Non-pigmented ciliary epithelial cell (primary cell): ENCODE data around the gene HSD17B10.
"Not testable (repeated sequence)": the region's sequence is repeated elsewhere in the genome, so short reads cannot be mapped to it uniquely, and the experiment has no call there.

Experiments
- DNase-seq: peaks from one replicate; pipeline ENCODE4 v3.0.0-alpha.2; 2010; ENCODE audit warnings: low read depth

The HSD17B10 gene

DNA sequence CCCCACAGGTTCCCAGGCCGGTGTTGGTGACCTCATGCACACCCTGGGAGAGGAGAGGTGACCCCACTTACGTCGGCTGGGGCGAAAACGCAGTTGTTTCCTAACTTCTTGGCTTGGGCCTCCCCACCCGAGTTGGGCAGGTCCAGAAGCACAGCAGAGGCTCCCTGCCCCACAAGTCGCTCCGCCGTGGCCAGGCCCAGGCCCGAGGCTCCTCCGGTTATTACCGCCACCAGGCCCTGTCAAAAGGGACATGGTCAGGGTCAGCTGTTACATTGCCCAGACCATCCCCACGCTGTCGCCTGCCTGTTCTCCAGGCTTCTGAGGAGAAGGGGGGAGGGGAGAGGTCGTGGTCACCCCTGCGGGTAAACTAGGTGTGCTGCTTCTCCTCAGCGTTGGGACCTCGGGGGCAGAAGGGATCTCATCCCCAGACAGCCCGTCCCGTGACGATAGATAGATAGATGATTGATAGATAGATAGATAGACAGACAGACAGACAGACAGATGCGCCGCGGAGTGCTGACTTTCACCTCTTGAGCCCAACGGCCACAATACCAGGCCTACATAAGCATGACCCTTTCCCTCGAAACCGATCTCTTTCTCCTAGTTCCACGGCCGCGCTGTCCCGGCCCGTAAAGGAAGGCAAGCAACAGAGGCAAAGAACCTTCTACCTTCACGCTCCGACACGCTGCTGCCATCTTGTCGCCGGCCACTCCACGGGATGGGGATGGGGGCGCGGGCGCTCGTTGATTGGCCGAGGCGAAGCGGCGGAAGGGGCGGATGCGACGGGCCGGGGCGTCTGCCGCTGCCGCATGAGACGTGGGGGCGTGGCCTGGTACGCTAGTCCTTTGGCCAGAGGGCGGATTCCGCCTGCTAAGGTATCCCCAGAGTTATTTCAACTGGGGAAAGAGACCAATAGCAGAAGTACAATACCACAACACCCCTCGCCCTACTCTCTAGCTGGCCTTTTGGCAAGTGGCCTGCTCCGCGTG, at the start of gene HSD17B10:
Gene HSD17B10, minus strand, starts transcription at position 720 of the 989 bp plus-strand sequence. Its CDS starts 25 bp downstream, at position 695.
- no peak for DNase-seq

DNA sequence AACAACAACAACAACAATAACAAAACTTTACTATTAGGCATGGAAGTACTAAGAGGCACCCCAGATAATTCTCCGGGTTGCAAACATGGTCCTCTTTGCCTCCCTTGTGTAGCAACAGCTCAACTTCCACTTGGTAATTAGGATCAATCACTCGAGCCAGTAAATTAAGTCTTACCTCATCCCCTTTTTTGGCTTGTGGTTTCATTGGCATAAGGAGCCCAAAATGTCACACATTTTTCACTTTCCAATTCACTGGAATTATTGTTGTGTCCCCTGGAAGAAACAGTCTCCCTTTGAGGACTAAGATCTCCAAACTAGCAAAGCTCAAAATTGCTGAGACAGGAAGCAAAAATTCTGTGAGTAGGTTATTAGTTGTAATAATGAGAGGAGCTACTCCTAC, 49.2 kb upstream of the HSD17B10 start:
- no peak for DNase-seq

DNA sequence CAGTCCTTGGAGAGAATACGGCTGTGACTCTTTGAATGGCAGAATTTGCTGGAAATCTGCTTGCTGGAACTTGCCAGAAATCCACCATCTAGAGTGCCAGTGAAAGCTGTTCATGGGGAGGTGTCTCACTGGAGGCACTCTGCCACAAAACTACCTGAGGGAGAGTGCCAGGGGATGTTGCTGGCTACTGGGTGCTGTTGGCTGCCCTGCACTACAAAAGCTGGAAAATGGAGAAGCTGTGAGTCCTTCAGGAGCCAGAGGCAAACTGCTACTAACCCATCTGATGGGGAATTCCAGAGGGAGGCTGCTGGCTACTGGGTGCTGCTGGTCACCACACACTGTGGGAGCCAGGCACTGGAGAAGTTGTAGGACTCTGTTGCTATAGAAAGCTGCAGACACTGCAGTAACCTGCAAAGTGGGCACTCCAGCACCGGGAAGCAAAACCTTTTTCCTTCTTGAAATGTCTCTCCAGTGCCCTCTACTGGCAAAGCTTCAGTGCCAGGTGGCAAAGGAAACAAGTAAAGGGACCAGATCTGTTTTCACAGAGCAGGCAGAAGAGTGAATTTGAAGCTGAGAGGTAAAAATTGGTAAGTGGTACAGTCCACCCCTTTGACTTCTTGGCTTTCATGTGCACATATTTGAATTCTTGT, 47.8 kb upstream of the HSD17B10 start:
- DNase-seq: no peak

DNA sequence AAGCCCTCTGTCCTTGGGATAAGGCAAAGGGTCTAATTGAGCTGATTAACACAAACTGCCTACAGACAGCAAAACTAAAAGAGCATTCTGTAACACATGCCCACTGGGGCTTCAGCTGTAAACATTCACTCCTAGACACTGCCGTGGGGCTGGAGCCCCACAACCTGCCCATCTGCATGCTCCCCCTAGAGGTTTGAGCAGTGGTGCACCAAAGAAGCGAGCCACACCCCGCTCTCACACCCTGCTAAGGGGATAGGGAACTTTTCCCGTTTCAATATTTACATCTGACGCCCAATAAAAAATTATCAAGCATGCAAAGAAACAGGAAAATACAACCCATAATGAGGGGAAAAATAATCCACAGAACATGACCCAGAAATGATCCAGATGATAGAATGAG, 46.9 kb upstream of the HSD17B10 start:
- DNase-seq: no peak

DNA sequence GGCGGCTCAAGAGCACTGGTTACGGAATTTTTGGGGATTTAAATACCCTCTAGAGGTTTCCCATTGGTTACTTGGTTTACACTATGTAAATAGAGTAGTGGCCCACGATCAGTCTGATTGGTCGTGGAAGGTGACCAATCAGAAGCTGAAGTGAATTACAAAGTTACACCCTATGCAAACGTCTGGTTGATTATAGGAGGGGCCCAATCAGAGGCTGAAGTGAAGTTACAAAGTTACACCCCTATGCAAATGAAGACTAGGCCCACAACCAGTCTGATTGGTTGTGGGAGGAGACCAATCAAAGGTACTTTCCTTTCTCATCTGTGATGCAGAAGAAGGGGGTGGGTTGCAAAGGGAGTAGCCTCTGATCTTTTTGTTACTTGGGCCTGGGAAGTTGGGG, 45.1 kb upstream of the HSD17B10 start:
- no peak for DNase-seq

DNA sequence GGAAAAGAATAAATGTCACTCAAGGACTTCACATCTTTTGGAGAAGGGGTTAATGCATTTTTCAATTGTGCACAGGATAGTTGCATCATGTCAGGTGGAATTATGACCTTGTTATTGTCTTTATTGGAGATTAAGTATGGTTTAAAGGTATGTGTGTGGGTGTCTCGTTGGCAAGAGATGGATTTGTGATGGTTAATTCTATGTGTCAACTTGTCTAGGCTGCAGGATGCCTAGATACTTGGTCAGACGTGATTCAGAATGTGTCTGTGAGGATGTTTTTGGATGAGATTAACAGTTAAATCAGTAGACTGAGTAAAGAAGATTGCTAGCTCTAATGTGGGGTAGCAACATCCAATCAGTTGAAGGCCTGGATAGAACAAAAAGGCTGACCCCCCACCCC, 42.2 kb upstream of the HSD17B10 start:
- DNase-seq: peak; percentile 63

DNA sequence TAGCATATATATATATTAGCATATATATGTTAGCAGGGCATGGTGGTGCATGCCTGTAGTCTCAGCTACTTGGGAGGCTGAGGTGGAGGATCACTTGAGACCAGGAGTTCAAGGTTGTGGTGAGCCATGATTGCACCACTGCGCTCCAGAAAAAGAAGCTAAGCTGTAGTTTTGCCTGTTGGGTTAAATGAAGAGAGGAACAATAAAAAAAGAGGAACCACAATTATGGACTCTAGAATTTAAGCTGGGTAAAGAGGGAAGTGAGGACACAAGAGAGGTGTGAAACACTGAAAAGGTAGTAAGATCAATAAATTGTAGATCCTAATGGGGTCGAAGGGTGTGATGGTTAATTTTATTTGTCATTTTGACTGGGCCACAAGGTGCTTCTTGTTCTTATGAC, 40.5 kb upstream of the HSD17B10 start:
- DNase-seq: no peak

DNA sequence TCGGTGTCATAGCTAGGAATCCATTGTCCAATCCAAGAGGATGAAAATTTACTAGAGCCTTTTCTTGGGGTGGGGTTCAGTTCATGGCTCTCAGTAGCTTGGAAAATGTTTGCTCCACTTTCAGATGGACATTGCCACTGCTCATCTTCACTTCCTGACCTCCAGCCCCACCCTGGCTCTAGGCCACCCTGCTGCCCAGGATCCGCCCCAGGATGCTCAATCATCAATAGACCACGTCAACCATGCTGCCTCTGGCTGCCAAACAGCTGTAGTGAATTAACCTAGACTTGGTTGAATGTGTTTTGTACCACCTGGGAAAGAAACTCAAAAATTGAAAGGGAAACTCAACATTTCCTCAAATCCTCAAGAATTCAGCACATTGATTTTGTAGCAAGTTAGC, 37.2 kb upstream of the HSD17B10 start:
- no peak for DNase-seq

DNA sequence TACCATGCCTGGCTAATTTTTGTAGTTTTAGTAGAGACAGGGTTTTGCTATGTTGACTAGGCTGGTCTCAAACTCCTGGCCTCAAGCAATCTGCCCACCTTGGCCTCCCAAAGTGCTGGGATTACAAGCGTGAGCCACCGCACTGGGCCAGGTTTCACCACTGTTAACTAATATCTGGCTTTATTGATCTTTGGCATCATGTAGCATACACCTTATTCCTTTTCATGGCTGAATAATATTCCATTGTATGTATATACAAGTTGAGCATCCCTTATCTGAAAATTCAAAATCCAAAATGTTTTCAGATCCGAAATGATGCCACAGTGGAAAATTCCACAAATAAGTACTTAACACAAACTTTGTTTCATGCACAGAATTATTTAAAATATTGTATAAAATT, 34.5 kb upstream of the HSD17B10 start:
- not testable (repeated sequence) for DNase-seq

DNA sequence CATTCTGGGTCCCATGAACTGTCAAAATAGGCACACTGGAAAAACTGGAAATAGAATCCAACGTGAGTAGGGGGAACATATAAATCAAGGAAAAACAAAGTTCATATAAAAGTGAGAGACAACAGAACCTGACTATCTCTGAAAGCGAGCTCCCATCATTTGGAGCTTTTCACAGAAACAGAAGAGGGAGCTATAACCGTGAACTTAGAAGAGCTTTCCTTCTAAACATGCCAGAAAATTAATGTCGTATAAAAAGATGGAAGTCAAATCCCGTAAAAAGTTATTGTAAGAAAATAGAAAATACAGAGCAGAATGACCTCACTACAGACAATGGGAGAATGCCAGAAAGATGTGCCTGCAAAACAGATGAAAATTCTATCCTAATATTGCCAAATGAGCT, 23.9 kb upstream of the HSD17B10 start:
- DNase-seq: no peak

DNA sequence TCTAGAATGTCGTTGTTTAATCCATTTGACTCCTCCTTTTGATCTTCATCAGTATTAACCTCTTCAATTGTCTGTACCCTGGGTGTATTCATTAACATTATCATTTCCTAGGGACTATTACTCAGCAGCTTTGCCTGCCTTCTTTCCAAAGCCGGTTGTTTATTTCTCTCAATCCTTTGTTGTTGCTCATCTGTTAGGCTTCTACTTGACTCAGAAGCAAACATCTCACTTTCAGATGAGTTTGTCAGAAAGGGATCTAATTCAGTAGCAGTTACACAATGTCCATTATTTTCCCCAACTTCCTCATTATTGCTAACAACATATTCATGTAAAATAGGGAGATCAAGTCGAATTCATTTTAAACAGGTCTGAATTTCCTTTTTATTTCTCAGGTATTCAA, 22.1 kb upstream of the HSD17B10 start:
- no peak for DNase-seq

DNA sequence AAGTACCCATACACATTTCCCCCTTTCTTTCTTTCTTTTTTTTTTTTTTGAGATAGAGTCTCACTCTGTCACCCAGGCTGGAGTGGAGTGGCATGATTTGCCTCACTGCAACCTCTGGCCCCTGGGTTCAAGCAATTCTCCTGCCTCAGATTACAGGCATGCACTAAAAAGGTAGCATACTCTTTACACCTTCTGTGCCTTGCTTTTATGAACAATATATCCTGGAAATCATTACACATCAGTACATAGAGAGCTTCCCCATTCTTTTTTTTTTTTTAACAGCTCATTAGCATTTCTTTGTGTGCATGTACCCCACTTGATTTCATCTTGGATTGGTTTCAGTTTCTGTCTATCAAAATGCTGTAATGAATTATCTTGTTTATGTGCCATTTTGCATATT, 18.6 kb upstream of the HSD17B10 start:
- DNase-seq: no peak

DNA sequence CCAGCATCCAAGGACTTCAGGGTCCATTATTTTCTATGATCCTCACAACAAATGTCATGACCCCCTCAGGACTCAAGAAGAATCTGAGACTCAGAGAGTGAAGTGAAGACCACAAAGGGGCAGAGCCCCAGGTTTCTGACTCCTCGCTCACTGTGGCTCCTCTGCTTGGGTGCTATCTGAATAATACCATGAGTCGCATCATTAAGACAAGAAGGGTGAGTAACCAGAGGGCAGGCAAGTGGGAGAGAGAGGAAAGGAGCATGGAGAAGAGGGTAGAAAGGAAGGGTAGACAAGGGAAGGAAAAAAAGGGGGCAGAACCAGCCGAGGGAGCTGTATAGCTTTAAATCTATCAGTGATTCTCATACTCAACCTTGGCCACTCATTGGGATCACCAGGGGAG, 15.5 kb upstream of the HSD17B10 start:
- DNase-seq: no peak

DNA sequence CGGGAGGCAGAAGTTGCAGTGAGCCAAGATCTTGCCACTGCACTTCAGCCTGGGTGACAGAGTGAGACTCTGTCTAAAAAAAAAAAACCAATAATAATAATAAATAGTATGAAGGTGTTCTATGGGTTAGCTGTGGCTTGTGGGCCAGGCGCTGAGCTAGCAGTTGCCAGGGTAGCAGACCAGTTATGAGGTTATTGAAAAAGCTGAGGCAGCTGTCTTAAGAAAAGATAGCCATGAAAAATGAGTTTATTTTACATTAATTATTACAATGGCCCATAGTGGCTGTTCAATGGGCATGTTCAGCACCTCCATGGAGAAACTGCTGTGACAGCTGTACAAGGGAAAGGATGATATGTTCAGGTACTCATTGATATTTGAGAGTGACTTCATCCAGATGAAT, 13.3 kb upstream of the HSD17B10 start:
- no peak for DNase-seq

DNA sequence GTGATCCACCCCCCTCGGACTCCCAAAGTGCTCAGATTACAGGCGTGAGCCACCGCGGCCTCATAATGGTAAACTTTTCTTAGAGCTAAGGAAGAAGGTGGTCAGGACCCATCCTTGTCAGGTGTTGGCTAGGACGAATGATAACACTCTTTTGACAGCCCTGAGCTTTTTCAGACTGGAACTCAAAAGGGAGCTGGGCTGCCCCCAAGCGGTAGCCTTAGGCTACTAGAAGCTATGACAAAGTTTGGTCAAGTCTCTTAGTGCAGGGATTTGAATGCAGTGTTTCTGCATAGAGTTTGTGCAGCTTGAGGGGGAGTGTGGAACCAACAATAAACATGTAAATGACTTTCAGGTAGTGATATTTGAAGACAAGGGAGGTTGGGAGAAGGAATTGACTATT, 11.8 kb upstream of the HSD17B10 start:
- DNase-seq: no peak

DNA sequence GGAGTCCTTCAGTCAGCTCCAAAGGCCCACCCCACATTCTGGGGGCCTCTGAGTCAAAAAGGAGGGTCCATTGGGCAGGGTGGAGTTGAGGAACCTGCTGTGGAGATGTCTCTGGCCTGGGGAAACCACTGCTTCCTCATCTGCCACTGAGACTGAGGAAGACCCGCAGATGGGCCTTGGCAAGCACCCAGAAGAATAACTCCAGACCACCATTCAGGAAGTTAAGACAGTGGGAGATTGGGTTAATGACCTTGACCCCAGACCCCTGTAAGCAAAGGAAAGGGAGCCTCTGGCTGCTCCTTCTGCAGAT, 8.1 kb upstream of the HSD17B10 start:
- no peak for DNase-seq

DNA sequence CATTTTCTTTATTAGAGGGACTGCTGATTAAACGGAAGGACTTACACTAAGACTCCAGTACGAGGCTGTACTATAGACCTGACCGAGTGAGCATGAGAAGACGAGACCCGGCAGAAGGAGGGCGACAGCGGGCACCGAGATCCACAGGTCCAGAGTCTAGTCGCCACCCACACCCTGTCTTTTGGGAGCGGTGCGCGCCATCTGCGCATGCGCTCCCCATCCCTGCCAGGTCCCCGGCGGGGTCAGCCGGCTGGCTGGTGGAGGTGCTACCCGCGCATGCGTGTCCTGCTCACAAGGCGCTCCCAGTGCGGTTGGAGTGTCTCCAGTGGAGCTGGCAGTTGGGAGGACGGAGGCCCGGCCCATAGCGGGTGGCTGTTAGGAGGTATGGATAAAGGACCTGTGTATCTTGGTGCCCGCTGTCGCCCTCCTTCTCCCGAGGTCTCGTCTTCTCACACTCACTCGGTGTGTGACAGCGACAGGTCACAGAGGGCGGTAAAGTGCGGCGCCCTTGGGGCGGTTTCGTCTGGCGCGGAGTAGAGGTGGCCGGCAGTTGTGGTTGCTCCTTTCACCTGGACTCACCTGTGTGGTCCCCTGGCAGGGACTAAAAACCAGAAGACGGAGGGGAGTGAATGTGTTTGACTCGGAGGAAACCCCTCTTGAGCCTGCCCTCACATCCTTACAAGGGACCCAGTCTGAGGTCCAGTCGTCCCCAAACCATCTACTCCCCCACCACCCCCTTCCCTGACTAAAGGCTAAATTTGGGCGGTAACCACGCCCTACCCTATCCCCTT, 7.6 kb upstream of the HSD17B10 start:
- no peak for DNase-seq

DNA sequence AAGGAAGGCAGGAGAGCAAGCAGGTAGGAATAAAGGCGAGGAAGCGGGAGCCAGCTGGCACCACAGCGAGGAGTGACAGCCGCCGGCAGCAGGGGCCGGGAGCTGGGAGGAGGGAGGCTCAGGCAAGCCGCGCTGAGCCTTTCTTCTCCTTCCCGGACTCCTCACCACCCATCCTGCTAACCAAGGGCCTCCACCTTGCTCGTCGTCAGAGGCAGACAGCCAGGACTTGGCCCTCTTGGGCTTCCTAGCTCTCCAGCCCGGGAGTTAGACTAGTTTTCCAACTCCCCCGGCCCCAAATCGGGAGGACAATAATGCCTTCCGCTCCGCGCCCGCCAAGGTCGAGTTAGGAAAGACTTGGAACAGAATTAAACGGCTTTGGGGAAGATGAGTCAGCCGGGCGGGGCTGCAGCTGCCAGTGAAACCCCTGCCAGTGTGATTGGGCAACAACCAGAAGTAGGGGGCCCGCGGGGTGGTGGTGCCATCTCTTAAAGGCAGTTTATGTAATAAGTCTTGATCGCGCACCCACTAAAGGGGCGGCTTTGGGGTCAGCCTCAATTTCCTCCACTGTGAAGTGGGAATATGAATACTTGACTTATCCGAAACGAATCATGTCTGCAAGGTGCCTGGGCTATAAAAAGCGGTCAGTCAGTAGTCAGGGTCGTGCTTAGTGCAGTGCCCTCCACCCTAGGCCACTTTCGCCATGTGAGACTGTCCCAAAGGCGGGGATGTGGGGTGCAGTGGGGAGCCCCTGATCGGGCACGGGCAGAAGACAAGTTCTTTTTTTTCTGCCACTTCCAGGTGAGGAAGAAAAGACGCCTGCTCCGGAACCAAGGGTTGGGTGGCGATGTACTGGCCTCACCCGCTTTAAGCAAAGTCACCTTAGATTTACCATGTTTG, 6.7 kb upstream of the HSD17B10 start:
- no peak for DNase-seq

DNA sequence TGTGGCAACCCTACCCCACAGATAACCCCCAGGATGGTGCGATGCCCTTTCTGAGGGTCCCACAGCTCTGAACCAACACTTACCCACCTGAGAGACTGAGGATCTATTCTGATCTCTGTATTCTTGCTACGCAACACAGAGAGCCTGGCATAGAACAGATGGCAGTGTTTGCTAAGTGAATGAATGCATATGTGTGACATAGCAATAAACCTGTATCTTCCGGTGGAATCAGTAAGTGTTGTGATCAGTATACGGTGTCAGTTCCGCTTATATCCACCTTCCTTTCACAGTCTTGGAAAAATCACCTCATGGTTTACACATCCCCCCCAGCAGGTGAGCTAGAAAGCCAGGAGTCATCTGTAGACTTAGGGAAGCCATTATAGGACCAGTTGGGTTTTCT, 5.9 kb upstream of the HSD17B10 start:
- no peak for DNase-seq

DNA sequence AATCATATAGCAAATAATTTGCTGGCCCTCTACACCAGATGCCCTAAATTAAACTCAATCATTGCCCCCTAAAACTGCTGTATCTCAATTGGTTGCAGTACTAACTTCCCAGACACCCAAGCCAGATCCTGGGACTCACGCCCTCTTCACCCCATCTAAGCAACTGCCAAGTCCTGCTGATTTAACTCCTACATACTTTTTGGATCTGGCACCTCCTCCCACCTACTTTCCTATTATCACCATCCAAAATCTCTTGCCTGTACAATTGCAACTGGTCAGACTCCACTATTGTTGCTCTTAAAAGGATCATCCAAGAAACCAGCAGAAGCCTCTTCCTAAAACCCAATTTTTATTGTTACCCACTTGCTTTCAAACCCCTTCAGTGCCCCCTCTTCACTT, 4.7 kb upstream of the HSD17B10 start:
- DNase-seq: no peak

DNA sequence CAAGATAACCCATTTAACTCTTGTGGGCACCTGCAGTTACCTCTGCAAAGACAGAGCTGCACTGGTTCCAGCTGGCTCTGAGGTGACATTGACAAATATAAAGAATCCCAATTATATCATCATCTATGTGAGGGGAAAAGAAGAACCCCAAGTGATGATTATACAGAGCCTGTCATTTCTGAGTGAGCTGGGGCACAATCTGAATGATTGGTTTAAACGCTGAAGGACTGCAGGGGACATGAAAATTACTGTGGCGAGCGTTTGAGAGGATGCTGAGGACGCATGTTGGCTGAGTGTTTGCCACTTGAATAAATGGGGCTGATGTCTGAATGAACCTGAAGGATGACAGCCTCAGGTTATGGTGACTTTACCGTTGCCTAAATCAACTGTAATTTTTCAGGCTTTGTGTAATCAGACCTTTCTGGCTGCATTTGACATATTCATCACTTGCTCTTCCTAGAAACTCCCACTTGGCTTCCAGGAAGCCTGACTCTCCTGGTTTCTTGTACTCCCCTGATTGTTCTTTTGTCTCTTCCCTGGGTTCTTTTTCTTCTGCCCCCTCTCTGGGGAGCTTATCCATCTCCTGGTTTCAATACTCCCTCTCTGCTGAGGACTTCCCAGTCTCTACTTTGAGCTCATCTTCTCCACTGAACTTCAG, 4.1 kb upstream of the HSD17B10 start:
- DNase-seq: no peak
